Lung (tissue), 12 donors: Measurements from ENCODE around the gene RPL38. TPM values are rescaled to one million over a fixed set of nuclear protein-coding genes. Genes with fewer than 3 reads are reported as not detected.

ENCODE experiments used
- ATAC-seq: fragments of 200-7000 bp; cut with Tn5 transposase; one replicate; pipeline ENCODE4 v1.9.1; 2020; ENCODE audit warnings: moderate number of reproducible peaks; ENCODE audit not compliant: insufficient read depth, low FRiP score
- DNase-seq, 3 donors: peaks; one replicate each; pipeline ENCODE4 v3.0.0-alpha.2; 2013 to 2017
- H3K27ac ChIP-seq, 2 donors: one replicate each; pipeline ENCODE4 v1.5.1; 2013; ENCODE audit warnings: mild to moderate bottlenecking in 2 of 2, moderate library complexity in 2 of 2, control low read depth in 1 of 2, inconsistent platforms in 1 of 2, low read depth in 1 of 2, low read length in 1 of 2
- H3K27me3 ChIP-seq, 3 donors: one replicate each; pipeline ENCODE4 v1.5.1; 2013; ENCODE audit warnings: low read length in 2 of 3; ENCODE audit not compliant: control insufficient read depth in 3 of 3, insufficient read depth in 3 of 3
- H3K36me3 ChIP-seq, 4 donors: one replicate each; pipeline ENCODE4 v1.5.1; 2013; ENCODE audit warnings: low read length in 4 of 4, mild to moderate bottlenecking in 1 of 4, moderate library complexity in 1 of 4; ENCODE audit not compliant: control insufficient read depth in 4 of 4, insufficient read depth in 4 of 4
- H3K4me1 ChIP-seq, 5 donors: one replicate each; pipeline ENCODE4 v1.5.1; 2013; ENCODE audit warnings: low read length in 5 of 5, mild to moderate bottlenecking in 2 of 5, moderate library complexity in 1 of 5; ENCODE audit not compliant: control insufficient read depth in 5 of 5, insufficient read depth in 5 of 5
- H3K4me3 ChIP-seq: one replicate; pipeline ENCODE4 v1.5.1; 2013; ENCODE audit warnings: mild to moderate bottlenecking, control low read depth, moderate library complexity
- H3K9ac ChIP-seq, 2 donors: one replicate each; pipeline ENCODE4 v1.5.1; 2013; ENCODE audit warnings: low read length in 2 of 2, control low read depth in 1 of 2; ENCODE audit not compliant: insufficient read depth in 1 of 2
- H3K9me3 ChIP-seq, 4 donors: one replicate each; pipeline ENCODE4 v1.5.1; 2013; ENCODE audit warnings: low read length in 3 of 4, mild to moderate bottlenecking in 1 of 4, moderate library complexity in 1 of 4; ENCODE audit not compliant: control insufficient read depth in 4 of 4, insufficient read depth in 3 of 4
- WGBS, 2 donors: extraction: QIAGEN DNeasy Blood & Tissue Kit; methylation state at CpG; one replicate each; pipeline ENCODE4 v1.1.7; 2013; 5-methylcytosine and 5-hydroxymethylcytosine counted together
- polyA plus RNA-seq, 2 donors: library from polyadenylated mRNA; stranded (reverse); fragments of 200-250 nt; gene quantifications; one replicate each; pipeline ENCODE4 v1.2.1, GENCODE V29; 2013
- total RNA-seq, 2 donors: library from RNA; depleted of rRNA in 1 of 2; stranded (reverse); fragments of >200 nt in 1 of 2; gene quantifications; one replicate each; pipeline ENCODE4 v1.2.1, GENCODE V29; 2014 to 2021
- TF ChIP-seq, protein P1 (sequence below): IDR thresholded peaks from 2 replicates; pipeline ENCODE4 v1.5.1; 2012; ENCODE audit warnings: mild to moderate bottlenecking; ENCODE audit errors: control extremely low read depth, extremely low read depth
- donor health status: control.
- donor health status: control.
- donor health status: Bipolar disorder and iron deficiency.
- donor health status: healthy.
- donor health status: DM: yes; HTN: yes; CAD: no.

The RPL38 gene
- total and polyA plus RNA-seq, 4 donors: 686 to 2,752 (median 1,090) TPM

GRCh38 chr17:74163836-74164235 is 39.6 kb upstream of the RPL38 start:
- H3K4me3 ChIP-seq: no peak overlapping the region
- no peak overlapping the region for H3K9ac ChIP-seq
- WGBS, 2 donors: 74 to 79% methylated on average over 7 of the region's 7 CpGs
- peaks cover 0 to under 1% (median 0%) of the 10 kb centered on the region in 4 donors for H3K9me3 ChIP-seq
- no peaks in the 10 kb centered on the region for H3K4me1 ChIP-seq
- TF ChIP-seq, protein P1, sequence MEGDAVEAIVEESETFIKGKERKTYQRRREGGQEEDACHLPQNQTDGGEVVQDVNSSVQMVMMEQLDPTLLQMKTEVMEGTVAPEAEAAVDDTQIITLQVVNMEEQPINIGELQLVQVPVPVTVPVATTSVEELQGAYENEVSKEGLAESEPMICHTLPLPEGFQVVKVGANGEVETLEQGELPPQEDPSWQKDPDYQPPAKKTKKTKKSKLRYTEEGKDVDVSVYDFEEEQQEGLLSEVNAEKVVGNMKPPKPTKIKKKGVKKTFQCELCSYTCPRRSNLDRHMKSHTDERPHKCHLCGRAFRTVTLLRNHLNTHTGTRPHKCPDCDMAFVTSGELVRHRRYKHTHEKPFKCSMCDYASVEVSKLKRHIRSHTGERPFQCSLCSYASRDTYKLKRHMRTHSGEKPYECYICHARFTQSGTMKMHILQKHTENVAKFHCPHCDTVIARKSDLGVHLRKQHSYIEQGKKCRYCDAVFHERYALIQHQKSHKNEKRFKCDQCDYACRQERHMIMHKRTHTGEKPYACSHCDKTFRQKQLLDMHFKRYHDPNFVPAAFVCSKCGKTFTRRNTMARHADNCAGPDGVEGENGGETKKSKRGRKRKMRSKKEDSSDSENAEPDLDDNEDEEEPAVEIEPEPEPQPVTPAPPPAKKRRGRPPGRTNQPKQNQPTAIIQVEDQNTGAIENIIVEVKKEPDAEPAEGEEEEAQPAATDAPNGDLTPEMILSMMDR: no peak
- H3K27ac ChIP-seq: no peak overlapping the region
- no peak for ATAC-seq
- H3K36me3 ChIP-seq: no peaks in the 10 kb centered on the region
- DNase-seq: no peak
- no peaks in the 10 kb centered on the region for H3K27me3 ChIP-seq

- DNase-seq (no peak), ATAC-seq (no peak)
- TF ChIP-seq, protein P1: no peak
- no peak overlapping the region for H3K27ac ChIP-seq
- H3K9ac ChIP-seq: no peak overlapping the region
- no peaks in the 10 kb centered on the region for H3K9me3 ChIP-seq
- H3K4me1 ChIP-seq: no peaks in the 10 kb centered on the region
- WGBS, 2 donors: 91 to 92% methylated on average over 9 of the region's 9 CpGs
- H3K4me3 ChIP-seq: no peak overlapping the region
- no peaks in the 10 kb centered on the region for H3K27me3 ChIP-seq
- H3K36me3 ChIP-seq: no peaks in the 10 kb centered on the region
Measured at GRCh38 chr17:74164446-74165045, 38.9 kb upstream of the RPL38 start.

DNA sequence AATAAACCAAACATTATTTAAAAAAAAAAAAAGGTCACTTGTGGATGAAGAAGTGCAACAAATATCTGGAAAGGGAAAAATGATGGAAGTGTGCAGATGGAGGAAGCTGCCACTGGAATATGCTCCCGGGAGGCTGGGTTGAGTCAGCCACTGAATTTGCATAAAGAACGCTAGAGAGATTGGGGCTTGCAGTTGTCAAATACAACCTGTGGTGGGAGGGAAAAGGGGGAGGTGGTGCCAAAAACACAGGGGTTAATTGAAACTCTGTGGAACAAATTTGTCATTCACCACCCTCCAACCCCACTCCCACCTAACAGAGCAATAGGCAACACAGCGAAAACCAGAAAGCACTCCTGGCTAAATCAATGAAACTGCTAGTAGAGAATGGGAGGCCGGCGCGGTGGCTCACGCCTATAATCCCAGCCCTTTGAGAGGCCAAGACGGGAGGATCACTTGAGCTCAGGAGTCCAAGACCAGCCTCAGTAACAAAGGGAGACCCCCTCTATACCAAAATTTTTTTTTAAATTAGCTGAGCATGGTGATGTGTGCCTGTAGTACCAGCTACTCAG is 37.6 kb upstream of the RPL38 start:
- ATAC-seq (no peak), DNase-seq (no peak)
- TF ChIP-seq, protein P1: no peak
- Histone ChIP-seq H3K27me3 (no peaks in the 10 kb centered on the region), H3K9ac (no peak overlapping the region), H3K27ac (no peak overlapping the region), H3K4me1 (no peaks in the 10 kb centered on the region), H3K9me3 (no peaks in the 10 kb centered on the region), H3K36me3 (no peaks in the 10 kb centered on the region), H3K4me3 (no peak overlapping the region)
- 75 to 78% methylated on average over 8 of the region's 8 CpGs for WGBS, 2 donors
